Parathyroid adenoma (tissue), 2 donors: Measurements from ENCODE around the gene TSPAN11.

Source experiments
- H2AFZ ChIP-seq: fragments of 300-600 bp; sonication (generic); one replicate; pipeline ENCODE4 v1.7.0; 2017; ENCODE audit warnings: antibody characterized with exemption, mild to moderate bottlenecking
- H3K27ac ChIP-seq: fragments of 300-600 bp; sonication (generic); one replicate; pipeline ENCODE4 v1.7.0; 2017
- H3K27me3 ChIP-seq: fragments of 300-600 bp; sonication (generic); one replicate; pipeline ENCODE4 v1.7.0; 2017; ENCODE audit warnings: low read length; ENCODE audit not compliant: control insufficient read depth, insufficient read depth
- H3K36me3 ChIP-seq: fragments of 300-600 bp; sonication (generic); one replicate; pipeline ENCODE4 v1.7.0; 2017; ENCODE audit warnings: low read length; ENCODE audit not compliant: control insufficient read depth, insufficient read depth
- H3K4me1 ChIP-seq: fragments of 300-600 bp; sonication (generic); one replicate; pipeline ENCODE4 v1.7.0; 2017; ENCODE audit warnings: control low read depth
- H3K4me2 ChIP-seq: fragments of 300-600 bp; sonication (generic); one replicate; pipeline ENCODE4 v1.7.0; 2017; ENCODE audit warnings: low read length
- H3K4me3 ChIP-seq: fragments of 300-600 bp; sonication (generic); one replicate; pipeline ENCODE4 v1.7.0; 2017; ENCODE audit warnings: low read depth, low read length
- H3K79me2 ChIP-seq: fragments of 300-600 bp; sonication (generic); one replicate; pipeline ENCODE4 v1.7.0; 2017; ENCODE audit warnings: control low read depth
- H3K9ac ChIP-seq: fragments of 300-600 bp; sonication (generic); one replicate; pipeline ENCODE4 v1.7.0; 2017; ENCODE audit warnings: mild to moderate bottlenecking
- H3K9me3 ChIP-seq: fragments of 300-600 bp; sonication (generic); one replicate; pipeline ENCODE4 v1.7.0; 2017; ENCODE audit warnings: low read length; ENCODE audit not compliant: control insufficient read depth
- TF ChIP-seq, protein P1 (sequence below): fragments of 300-600 bp; sonication (generic); IDR thresholded peaks from one replicate; pipeline ENCODE4 v1.7.0; 2017; ENCODE audit warnings: antibody characterized with exemption, mild to moderate bottlenecking
- donor health status: primary hyperparathyroidism.

TSPAN11 gene

DNA sequence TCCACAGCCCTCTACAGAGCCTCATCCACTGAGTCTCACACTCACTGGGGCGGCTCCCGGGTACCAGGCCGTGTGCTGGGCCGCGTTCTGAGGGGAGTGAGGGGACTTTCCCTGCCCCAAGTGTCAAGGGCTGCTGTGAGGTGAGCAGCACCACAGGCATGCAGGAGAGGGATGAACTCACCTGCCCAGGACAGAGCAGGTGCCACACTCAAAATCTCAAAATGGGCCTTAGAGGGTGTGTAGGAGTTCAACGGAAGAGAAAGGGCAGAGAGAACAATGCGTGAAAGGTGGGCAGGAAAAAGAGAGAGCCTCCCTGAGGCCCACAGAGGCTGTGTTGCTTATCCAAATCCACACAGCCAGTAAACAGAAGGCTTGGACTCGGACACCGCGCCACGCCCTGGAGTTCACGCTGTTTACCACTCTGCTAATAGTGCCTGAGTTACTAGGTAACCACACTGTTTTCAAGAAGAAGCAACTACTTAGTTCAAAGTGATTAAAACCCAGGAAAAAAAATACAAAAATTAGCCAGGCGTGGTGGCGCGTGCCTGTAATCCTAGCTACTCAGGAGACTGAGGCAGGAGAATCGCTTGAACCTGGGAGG lies 32.7 kb downstream of the TSPAN11 start:
- H3K79me2 ChIP-seq, result no peaks in the 10 kb centered on the region
- H3K27me3 ChIP-seq, result no peaks in the 10 kb centered on the region
- no peak overlapping the region for H3K9ac ChIP-seq
- H3K36me3 ChIP-seq, result no peaks in the 10 kb centered on the region
- H3K4me2 ChIP-seq, result no peak overlapping the region
- no peaks in the 10 kb centered on the region for H3K9me3 ChIP-seq
- no peak overlapping the region for H2AFZ ChIP-seq
- TF ChIP-seq, protein P1, sequence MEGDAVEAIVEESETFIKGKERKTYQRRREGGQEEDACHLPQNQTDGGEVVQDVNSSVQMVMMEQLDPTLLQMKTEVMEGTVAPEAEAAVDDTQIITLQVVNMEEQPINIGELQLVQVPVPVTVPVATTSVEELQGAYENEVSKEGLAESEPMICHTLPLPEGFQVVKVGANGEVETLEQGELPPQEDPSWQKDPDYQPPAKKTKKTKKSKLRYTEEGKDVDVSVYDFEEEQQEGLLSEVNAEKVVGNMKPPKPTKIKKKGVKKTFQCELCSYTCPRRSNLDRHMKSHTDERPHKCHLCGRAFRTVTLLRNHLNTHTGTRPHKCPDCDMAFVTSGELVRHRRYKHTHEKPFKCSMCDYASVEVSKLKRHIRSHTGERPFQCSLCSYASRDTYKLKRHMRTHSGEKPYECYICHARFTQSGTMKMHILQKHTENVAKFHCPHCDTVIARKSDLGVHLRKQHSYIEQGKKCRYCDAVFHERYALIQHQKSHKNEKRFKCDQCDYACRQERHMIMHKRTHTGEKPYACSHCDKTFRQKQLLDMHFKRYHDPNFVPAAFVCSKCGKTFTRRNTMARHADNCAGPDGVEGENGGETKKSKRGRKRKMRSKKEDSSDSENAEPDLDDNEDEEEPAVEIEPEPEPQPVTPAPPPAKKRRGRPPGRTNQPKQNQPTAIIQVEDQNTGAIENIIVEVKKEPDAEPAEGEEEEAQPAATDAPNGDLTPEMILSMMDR, result no peak
- no peak overlapping the region for H3K27ac ChIP-seq
- no peaks in the 10 kb centered on the region for H3K4me1 ChIP-seq
- no peak overlapping the region for H3K4me3 ChIP-seq

- no peak overlapping the region for H3K27ac ChIP-seq
- no peaks in the 10 kb centered on the region for H3K36me3 ChIP-seq
- no peaks in the 10 kb centered on the region for H3K79me2 ChIP-seq
- no peak overlapping the region for H3K4me2 ChIP-seq
- TF ChIP-seq, protein P1, result no peak
- H3K27me3 ChIP-seq, result no peaks in the 10 kb centered on the region
- no peak overlapping the region for H3K9ac ChIP-seq
- H3K4me1 ChIP-seq, result no peaks in the 10 kb centered on the region
- H3K9me3 ChIP-seq, result no peaks in the 10 kb centered on the region
- H2AFZ ChIP-seq, result no peak overlapping the region
- H3K4me3 ChIP-seq, result no peak overlapping the region
Measured at GRCh38 chr12:30959778-30960177, 33.2 kb downstream of the TSPAN11 start.

DNA sequence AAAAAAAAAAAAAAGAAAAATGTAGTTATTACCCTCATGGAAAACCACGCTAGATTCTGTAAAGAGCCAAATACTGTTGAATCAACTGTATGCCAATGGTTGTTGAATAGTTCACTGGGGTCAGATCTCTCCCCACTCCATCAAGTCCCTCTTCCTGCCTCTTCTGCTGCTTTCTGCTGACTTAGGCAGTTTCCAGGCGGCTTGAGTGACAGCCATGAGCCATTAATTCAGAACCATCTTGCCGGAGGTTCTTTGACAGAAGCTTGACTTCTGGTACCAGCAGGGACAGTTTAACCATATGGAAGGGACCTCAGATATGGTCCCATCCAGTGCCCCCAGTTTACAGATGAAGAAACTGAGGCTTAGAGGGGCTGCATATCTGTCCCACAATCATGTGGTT lies 34.5 kb downstream of the TSPAN11 start:
- no peaks in the 10 kb centered on the region for H3K9me3 ChIP-seq
- no peak overlapping the region for H2AFZ ChIP-seq
- H3K4me2 ChIP-seq, result no peak overlapping the region
- H3K4me3 ChIP-seq, result no peak overlapping the region
- TF ChIP-seq, protein P1, result no peak
- no peaks in the 10 kb centered on the region for H3K79me2 ChIP-seq
- H3K9ac ChIP-seq, result no peak overlapping the region
- H3K27me3 ChIP-seq, result no peaks in the 10 kb centered on the region
- no peaks in the 10 kb centered on the region for H3K4me1 ChIP-seq
- no peaks in the 10 kb centered on the region for H3K36me3 ChIP-seq
- H3K27ac ChIP-seq, result no peak overlapping the region

DNA sequence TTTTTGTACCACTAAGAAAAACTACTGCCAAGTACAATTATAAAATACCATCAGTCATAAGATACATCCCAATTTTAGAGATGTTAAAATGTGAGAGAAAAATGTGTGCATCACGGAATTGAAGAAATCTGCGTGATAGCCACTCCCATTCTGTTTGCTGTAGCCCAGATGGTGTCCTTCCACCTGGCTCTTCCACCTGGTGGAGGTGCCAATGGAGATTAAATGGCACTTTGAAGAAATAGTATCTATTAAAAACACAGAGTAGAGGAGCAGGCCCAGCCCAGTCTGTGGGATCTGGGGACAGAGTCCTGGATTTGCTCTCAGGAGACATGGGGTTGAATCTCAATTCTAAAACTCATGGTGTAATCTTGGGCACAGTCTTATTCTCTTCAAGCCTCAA lies 35.5 kb downstream of the TSPAN11 start:
- TF ChIP-seq, protein P1, result no peak
- H3K4me3 ChIP-seq, result no peak overlapping the region
- no peaks in the 10 kb centered on the region for H3K9me3 ChIP-seq
- no peaks in the 10 kb centered on the region for H3K79me2 ChIP-seq
- H2AFZ ChIP-seq, result no peak overlapping the region
- no peak overlapping the region for H3K4me2 ChIP-seq
- H3K9ac ChIP-seq, result no peak overlapping the region
- no peaks in the 10 kb centered on the region for H3K4me1 ChIP-seq
- no peaks in the 10 kb centered on the region for H3K27me3 ChIP-seq
- no peaks in the 10 kb centered on the region for H3K36me3 ChIP-seq
- H3K27ac ChIP-seq, result no peak overlapping the region
